Neural progenitor cell (in vitro differentiated cells): ENCODE measurements around the gene SCGB3A1.

Experiments
- CTCF ChIP-seq: fragments of 200-600 bp; sonication (generic); IDR thresholded peaks from 2 replicates; pipeline ENCODE4 v1.5.1; 2017; ENCODE audit warnings: antibody characterized with exemption, mild to moderate bottlenecking
- EZH2 ChIP-seq: fragments of 200-600 bp; sonication (generic); IDR thresholded peaks from 2 replicates; pipeline ENCODE4 v1.6.1; 2017; ENCODE audit warnings: antibody characterized with exemption, mild to moderate bottlenecking, moderate library complexity
- EZH2phosphoT487 ChIP-seq: fragments of 200-600 bp; sonication (generic); IDR thresholded peaks from 2 replicates; pipeline ENCODE4 v1.6.1; 2017; ENCODE audit warnings: antibody characterized with exemption

DNA sequence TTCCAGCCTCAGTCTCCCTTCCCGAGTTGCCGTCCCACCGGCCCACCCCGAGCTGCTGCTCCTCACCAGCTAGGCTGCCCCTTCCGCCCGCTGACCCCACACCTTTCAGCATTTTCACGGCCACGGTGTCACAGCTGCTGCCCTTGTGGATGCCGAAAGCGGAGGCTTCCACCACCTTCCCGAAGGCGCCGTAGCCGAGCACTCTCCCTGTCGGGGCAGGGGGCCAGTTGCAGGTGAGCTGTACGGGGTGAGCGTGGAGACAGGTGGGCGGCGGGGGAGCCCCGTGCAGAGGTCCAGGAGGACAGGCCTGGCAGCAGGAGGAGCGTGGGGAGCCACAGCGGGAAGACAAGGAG, 28.2 kb upstream of the SCGB3A1 start:
- TF ChIP-seq EZH2: no peak
- no peak for TF ChIP-seq CTCF
- no peak for TF ChIP-seq EZH2phosphoT487
